GM04503 (cell line): Measurements from ENCODE around the gene SCFD2.

Source experiments
- DNase-seq: peaks from one replicate; pipeline ENCODE4 v3.0.0-alpha.2; 2012; ENCODE audit warnings: low read depth

The SCFD2 gene

GRCh38 chr4:52823702-52824092, 542.2 kb downstream of the SCFD2 start:
- no peak for DNase-seq
